Measurements from ENCODE around the gene KANSL3.

Gene KANSL3

DNA sequence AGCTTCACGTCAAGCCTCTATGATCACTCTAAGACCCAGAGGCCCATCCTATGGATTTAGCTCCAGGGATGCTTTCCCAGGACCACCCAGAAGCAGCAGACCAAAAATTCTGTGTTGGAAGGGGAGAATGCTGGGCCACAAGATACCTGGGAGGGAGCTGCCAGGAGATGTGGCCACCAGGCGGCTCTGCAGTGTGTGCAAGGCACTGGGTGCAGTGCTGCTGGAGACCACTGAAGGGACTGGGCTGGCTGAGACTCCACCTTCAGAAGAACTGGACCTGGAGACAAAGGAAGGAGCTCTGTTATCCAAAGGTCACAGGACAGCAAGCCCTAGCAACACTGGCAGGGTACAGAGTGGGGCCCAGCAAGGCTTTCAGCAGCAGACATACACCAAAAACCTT lies 34.0 kb downstream of the KANSL3 start:
- DNase-seq (ENCODE audit: low spot score), result no peak

DNA sequence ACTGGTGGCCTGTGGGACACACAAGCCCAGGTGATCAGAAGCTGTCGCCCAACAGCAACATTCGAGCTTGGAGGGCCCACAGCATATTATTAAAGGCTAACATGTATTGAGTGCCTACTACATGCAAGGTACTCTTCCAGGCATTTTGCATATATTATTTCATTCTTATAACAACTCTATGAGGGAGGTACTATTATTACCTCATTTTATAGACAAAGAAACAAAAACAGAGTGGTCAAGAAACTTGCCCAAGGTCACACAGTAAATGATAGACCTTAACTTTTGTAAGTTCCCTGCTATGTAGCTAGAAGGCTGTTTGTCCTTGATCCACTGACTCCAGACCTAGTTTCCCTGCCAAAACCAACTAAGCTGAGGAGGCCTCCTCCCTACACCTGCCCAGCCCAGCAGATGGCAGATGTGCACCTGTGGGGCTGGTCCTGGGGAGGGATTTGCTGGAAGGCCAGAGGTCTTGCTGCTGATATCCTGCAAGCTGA lies 35.7 kb downstream of the KANSL3 start:
- no peak for DNase-seq (ENCODE audit: low spot score)

DNA sequence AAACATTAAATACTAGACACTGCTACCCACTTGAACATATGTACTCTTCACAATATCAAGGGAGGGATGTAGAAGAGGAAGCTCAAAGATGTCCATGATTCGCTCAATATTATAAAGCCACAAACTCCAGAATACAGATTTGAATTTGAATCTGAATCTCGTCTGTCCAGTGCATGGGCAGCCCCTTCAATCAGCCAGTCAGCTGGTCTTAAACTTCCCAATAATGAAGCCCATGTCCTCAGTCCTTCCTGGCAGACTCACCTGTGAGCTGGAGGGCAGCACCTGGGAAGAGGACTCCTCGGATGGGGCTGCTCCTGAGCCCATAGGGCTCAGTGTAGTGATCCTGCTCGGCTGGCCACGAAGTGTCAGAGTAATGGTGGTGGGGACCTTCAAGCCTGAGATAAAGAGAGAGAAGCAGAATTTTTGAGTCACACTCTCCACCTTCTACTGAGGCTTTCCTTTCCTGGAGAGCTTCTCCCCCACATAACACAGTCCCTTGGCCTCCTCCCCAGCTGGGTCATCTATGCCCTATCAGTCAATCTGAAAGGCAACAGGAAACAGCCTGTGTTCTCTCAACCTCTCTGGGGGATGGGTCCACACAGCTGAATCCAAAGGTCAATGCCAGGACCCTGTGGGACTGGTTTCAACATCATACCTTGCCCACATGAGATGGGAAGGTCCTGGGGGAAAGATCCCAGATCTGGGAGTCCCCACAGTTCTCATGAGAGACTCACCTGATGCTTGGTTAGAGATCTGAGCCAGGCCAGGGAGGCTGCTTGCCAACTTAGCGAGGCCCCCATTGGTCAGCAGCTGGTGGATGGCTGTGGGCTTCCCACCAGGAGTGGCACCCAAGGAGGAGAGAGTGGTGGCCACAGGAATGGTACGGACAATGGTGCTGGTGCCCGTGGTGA lies 36.5 kb downstream of the KANSL3 start:
- DNase-seq (ENCODE audit: low spot score), result no peak

DNA sequence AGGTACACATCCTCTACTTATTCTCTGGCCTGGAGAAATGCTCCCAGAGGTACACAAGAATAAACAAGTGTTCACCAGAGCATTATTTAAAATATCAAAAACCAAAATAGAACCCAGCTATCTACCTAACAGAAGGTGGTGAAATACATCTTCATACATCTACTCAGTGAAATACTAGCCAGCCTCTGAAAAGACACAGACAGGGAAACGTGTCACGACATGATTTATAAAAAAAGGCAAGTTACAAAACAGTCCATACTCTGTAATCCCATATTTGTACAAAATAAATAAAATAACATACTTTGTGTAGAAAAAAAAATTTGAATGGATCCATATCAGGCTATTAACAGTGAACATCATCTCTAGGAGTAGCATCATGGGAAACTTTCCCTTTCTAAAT lies 38.2 kb downstream of the KANSL3 start:
- DNase-seq (ENCODE audit: low spot score), result no peak

DNA sequence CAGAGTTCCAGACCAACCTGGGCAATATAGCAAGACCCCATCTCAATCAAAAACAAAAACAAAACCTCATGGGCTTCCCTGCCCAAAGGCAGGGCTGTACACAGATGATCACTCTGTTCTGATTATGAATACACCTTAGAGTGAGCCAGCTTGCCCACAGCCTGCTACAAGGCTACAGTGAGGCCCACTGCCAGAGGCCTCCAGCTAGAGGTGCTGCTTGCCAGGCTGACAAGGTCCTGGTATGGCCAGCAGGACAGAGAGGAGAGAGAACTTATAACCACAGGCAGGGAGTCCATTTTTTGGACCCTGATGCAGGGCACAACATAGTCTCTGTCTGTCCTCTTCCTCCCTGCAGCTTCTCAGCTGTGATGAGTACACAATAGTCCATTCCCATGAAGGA lies 41.5 kb downstream of the KANSL3 start:
- no peak for DNase-seq (ENCODE audit: low spot score)

DNA sequence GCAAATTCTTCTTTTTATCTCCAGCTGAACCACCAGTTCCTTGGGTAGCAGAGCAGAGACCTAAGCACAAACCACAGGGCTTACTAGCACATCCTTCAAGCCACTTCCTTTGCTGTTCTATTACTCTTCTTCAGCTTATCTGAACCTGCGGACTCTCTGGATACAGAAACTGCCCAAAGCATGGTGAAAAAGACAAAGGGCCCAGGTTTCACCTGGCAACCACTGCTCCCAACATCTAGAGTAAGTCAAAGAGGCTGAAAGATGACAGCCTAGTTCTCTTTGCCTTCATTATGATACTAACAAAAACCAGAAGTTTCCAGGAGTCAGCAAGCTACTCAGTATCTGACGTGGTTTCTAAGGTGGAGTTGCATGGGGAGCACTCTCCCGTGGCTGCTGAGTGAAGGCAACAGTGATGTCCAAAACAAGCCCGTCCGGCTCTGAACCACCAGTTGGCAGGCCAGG lies 43.4 kb downstream of the KANSL3 start:
- DNase-seq (ENCODE audit: low spot score), result no peak

DNA sequence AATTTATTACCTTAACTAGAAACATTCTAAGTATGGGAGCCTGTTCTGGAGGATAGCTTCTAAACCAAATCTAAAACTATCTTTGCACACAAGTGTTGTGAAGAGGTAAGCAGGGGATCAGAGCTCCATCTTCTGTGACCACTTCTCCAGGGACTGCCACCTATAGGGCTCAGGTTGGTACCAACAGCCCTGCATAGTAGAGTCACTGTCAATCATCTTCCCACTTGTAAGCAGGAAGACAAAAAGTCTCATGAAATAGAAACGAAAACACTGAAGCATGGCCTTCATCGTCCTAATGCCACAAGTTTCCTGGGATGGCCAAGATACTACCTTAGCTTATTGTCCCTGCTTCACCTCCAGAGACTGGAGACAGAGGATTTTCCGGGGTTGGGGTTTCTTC lies 43.8 kb downstream of the KANSL3 start:
- no peak for DNase-seq (ENCODE audit: low spot score)

DNA sequence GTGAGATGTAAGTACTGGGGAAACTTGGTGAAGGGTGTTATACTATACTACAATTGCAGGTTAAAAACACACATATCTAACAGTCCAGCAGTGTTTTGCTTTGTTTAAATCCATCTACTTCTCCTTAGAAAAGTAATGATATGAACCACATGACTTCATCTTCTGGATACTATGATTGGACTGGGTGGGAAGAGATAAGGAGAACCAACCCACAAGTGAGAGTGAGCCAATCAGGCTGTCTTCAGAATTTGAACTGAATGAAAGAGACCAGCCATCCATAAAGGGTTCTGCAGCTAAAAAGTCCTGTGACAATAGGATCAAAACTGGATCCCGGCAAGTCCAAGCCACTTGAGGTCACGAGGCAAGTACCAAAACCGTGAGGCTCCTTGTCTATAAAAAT lies 46.6 kb downstream of the KANSL3 start:
- no peak for DNase-seq (ENCODE audit: low spot score)

DNA sequence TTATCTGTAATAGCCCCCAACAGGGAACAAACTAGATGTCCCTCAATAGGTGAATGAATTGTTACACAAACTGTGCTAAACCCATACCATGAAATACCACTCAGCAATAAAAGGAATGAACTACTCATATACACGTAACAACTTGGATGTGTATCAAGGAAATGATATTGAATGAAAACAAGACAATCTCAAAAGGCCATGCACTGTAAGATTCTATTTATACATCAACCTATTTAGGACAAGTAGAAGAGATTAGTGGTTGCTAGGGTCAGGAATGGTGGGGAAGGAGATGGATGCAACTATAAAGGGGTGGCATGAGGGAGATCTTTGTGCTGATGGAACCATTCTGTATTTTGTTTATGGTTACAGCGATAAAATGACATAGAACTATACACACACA lies 47.1 kb downstream of the KANSL3 start:
- no peak for DNase-seq (ENCODE audit: low spot score)

DNA sequence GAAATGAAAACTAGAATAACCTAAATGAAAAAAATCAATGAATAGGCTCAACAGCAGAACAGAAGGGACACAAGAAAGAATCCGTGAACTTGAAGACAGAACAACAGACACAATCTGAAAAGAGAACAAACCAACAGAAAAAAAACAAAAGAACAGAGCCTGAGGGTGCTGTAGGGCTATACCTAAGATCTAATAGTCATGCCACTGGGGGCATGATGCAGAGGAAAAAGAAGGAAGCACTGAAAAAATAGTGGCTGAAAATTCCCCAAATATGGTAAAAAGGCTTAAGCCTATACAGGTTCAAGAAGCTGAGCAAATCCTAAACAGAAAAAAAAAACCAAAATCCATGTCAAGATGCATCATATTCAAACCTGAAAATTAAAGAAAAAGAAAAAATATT lies 50.3 kb downstream of the KANSL3 start:
- no peak for DNase-seq (ENCODE audit: low spot score)

DNA sequence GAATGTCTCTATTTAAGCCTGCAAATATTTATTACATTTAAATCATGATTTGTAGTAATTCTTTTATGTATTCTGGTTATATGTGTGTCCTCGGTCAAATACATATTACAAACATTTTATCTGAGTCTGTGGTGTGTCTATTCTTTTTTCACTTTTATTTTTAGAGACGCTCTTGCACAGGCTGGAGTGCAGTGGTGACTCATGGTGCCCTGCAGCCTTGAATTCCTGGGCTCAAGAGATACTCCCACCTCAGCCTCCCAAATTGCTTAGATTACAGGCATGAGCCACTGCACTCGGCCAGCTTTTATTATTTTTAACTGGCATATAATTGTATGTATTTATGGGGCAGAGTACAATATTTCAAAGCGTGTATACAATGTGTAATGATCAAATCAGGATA lies 54.1 kb downstream of the KANSL3 start:
- DNase-seq (ENCODE audit: low spot score), result no peak

DNA sequence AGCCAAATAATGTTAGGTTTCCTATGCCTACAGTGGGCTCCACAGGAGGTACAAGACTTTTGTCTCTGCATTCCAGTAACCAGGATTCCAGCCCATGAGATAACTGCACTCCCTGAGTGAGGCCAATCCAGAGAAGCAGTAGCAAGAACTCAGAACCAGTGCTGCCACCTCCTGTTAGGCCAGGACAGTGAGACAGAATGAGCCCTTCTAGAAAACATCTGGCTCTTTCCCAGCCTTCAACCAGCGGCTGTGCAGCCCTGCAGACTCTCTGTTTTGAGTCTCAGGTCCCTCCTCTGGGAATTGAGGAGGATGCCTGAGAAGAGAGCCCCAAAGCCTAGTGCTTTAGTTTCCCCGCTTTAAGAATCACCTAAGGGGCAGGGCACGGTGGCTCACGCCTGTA lies 57.3 kb downstream of the KANSL3 start:
- DNase-seq (ENCODE audit: low spot score), result no peak

DNA sequence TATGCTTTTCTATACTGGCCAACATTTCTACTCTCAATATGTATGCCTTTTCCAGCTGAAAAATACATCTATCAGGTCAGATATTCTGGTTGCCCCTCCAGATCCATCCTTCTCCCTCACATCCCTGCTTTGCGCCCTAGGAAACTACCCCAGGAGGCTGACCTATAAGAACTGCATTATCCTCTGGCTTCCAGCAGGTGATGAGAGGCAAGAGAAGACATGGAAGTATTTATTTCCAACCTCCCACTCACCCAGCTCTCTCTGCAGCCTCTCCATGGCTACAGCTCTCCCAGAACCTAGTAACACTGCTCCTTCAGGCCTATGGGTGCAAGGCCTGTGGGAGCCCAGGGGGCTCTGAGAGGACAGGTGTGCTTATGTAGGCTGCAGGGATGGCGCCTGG lies 58.7 kb downstream of the KANSL3 start:
- DNase-seq (ENCODE audit: low spot score), result no peak

DNA sequence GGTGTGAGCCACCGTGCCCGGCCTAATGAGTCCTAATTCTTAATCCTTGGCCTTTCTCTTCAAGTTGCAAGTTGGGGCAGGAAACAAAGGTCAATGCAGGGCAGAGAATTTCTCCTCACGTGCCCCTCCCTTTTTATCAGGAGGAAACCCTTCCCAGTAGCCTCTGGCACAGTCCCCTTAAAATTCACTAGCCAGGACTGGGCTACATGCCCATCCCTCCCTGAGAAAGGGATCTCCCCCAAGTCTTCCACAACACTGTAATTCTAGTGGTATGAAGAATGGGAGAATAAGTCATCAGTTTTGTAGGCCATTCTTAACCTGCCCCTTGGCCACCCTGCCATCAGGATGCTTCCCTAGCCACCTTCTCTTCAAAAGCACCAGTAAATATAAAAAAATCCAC lies 59.4 kb downstream of the KANSL3 start:
- no peak for DNase-seq (ENCODE audit: low spot score)

DNA sequence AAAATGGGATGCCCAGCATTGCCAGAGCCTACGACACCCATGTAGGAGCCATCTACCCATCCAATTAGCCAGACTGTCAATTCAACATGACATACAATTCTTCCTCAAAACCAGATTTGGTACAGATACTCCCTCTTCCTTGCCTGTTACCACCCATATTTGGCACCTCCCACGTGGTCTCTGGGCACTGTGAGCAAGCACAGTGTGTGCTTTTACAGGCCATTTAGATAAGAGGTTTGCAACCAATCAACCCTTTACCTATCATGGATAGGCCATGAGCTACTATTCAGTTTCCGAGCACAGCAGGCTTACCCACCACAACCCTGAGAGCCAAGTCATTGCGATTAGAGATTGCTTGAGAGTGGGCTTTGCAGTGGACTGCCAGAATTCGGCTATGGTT lies 60.6 kb downstream of the KANSL3 start:
- no peak for DNase-seq (ENCODE audit: low spot score)

DNA sequence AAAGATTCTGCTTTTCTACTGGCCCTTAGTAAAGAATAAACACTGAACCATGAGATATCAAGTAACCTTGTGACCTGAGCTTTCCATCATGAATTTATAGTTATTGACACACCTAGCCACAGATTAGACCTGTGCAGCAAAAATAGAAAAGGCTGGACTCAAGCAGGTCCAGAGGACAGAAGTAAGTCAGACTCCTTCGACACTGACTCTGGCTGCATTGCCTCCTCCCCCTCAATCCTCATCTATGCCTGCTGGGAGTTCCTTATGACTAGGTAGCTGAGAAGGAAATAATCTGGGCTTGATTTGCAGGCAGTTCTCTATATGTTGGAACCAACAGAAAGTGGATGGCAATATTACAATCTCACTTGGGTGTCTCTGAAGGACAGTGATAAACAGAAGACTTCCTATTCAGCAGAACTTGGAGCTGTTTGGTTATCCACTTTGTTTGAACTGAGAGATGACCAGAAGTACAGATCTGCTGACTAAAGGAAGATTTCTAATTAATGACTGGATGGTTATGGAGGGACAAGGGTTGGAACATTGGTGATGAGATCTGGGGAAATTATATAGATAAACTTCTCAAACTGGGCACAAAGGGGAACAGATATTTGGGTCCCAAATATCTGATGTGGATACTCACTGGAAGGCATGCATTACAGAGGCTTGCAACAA lies 62.2 kb downstream of the KANSL3 start:
- no peak for DNase-seq (ENCODE audit: low spot score)

DNA sequence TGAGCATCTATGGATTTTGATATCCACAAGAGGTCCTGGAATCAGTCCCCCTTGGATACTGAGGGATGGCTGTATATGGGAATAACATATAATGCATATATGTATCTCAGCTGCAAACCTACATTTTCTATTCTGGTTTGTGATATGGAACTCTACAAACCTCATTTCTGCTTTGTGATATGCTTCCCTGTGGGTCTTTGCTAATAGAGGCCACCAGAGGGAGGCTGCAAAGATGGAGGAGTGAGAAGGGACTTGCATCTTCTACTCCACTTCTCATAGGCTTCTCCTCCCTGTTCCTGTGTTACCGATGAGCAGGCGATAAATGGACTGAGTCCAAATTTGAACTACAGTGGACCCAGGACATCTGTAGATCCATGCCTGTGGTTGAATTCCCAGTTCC lies 63.7 kb downstream of the KANSL3 start:
- DNase-seq (ENCODE audit: low spot score), result no peak

DNA sequence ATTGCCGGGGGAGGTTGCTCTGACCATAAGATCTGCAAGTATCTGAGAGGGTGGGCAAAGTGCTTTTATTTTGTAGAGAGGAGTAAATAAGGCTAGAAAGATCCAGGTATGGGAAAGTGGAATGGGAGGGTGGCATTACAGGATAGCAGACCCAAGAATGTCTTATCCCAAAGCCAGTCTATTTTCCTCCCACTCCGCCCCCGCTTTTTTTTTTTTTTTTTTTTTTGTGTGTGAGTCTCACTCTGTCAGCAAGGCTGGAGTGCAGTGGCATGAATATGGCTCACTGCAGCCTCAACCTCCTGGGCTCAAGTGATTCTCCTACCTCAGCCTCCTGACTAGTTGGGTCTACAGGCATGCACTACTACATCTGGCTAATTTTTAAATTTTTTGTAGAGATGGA lies 70.0 kb downstream of the KANSL3 start:
- no peak for DNase-seq (ENCODE audit: low spot score)

DNA sequence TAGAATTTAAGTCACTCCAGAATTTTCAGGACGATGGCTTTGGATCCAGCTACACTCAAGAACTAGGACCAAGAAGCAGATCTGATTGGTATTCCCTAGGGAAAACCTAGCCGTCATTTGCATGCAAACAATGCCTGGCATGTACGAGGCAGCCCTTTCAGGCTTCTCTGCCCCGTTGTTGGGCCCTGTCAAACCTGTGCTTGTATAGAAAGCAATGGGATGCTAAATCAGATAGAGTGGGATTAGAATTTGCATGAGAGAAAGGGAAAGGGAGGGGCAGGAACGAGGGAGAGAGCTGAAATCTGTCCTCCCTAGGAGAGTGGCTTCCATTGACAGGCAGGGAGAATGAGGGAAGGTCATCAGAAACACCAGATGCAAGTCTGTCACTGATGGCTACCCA lies 73.0 kb downstream of the KANSL3 start:
- no peak for DNase-seq (ENCODE audit: low spot score)

DNA sequence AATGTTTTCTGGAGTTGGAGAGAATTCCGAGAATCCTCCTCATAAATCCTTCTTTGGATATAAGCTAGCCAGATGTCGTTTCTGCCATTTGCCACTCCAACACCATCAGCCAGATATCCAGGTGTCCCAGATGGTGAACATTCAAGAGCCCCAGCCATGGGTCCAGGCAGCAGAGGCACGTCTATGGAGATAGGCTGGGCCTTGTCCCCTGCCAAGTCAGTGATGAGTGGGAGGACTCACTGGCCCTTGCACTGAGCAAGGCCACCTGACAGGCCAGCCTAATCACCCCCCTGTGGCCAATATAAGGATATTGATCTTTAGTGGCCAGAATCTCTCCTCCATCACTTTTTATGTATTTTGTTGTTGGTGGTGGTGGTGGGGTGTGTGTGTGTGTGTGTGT lies 73.5 kb downstream of the KANSL3 start:
- DNase-seq (ENCODE audit: low spot score), result no peak

DNA sequence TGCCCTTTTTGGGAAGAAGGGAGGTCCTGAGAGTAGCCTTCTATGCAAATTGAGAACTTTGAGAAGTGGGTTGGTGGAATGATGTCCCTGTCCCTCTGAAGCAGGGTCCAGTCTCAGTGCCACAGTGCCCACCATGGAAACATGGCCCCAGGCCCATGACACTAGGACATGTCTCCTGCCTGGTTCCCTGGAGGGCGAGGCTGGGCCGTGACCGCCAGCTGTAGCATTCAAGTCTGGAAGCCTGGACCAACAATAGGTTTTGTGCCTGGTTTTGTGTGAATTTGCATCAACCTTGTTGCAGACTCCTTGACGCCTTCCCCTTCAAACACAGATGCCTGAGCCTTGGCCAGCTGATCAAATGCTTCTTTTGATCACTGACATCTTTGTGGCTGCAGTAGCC lies 74.1 kb downstream of the KANSL3 start:
- DNase-seq (ENCODE audit: low spot score), result no peak

DNA sequence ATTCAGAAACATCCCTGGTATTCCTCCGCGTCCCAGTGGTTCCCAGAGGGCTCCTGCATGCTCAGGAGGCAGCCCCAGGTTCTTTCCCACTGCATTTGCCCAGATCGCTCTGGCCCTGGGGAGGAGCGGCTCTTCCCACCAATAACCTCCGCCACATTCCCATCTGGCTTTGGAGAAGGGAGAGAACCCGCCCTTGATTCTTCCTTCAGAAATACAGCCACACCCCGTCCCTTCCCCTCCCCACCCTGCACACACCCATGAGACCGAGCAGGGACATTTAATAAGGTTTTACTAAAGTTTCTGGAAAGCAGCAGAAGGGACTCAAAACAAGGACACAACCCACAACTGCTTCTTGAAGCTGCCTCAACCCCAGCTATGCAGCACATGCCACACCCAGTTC lies 79.6 kb downstream of the KANSL3 start:
- no peak for DNase-seq (ENCODE audit: low spot score)

DNA sequence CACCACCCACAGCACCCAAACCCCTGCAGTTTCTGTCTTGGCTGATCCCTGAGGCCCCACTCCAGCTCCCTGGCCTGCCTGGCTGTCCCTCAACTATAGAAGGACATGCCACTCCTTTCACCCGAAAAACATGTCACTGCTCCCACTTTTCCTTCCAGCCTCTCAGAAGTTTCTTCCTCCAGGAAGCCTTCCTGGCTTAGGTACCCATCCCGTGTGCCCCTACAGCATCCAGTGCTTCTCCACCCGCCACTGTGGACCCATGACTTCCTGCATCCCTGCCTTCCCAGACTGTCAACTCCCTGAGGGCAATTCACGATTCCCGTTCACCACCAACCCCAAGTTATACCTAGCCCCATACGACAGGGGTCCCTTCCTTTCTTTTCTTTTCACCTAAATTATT lies 80.1 kb downstream of the KANSL3 start:
- no peak for DNase-seq (ENCODE audit: low spot score)
